HCT116 (cell line): ENCODE data around the gene MKNK1.

Source experiments
- CTCF ChIP-seq, 3 experiments: fragments of 200-600 bp in 1 of 3; sonication (generic) in 1 of 3; IDR thresholded peaks in 2 of 3; conservative IDR thresholded peaks in 1 of 3; 2 replicates each; pipeline ENCODE4 v1.5.1; 2012 to 2017; ENCODE audit warnings: low read depth in 2 of 3, low read length in 2 of 3, antibody characterized with exemption in 1 of 3, borderline replicate concordance in 1 of 3, control low read depth in 1 of 3, mild to moderate bottlenecking in 1 of 3, mixed read lengths in 1 of 3, mixed run types in 1 of 3, moderate library complexity in 1 of 3; ENCODE audit not compliant: insufficient read depth in 1 of 3
- MAX ChIP-seq: IDR thresholded peaks from 2 replicates; pipeline ENCODE4 v1.6.1; 2012
- POLR2A ChIP-seq: IDR thresholded peaks from 2 replicates; pipeline ENCODE4 v1.7.0; 2011; ENCODE audit warnings: borderline replicate concordance; ENCODE audit not compliant: insufficient read depth, insufficient read length; ENCODE audit errors: extremely low read depth
- POLR2AphosphoS5 ChIP-seq: IDR thresholded peaks from 2 replicates; pipeline ENCODE4 v1.6.1; 2011; ENCODE audit warnings: mild to moderate bottlenecking, low read depth, low read length, moderate library complexity
- RAD21 ChIP-seq: IDR thresholded peaks from 2 replicates; pipeline ENCODE4 v1.6.1; 2012; ENCODE audit warnings: low read depth, mild to moderate bottlenecking
- SIN3A ChIP-seq: IDR thresholded peaks from 2 replicates; pipeline ENCODE4 v1.6.1; 2012; ENCODE audit warnings: low read depth
- SRF ChIP-seq: IDR thresholded peaks from 2 replicates; pipeline ENCODE4 v1.6.1; 2012; ENCODE audit warnings: low read depth
- YY1 ChIP-seq: IDR thresholded peaks from 2 replicates; pipeline ENCODE4 v1.6.1; 2011; ENCODE audit warnings: low read length, low read depth, moderate library complexity, mild to moderate bottlenecking; ENCODE audit not compliant: insufficient replicate concordance; ENCODE audit errors: extremely low read depth

- TF ChIP-seq POLR2AphosphoS5 (no peak), CTCF (IDR thresholded peaks at IDR 0.05 in 2 of 3, conservative IDR thresholded peaks at IDR 0.05 in 1 of 3; ENCODE audit: borderline replicate concordance in 1 of 3, insufficient read depth in 1 of 3, low read depth in 2 of 3, low read length in 2 of 3) (no peak), SIN3A (no peak), SRF (no peak), RAD21 (no peak), YY1 (no peak), POLR2A (no peak), MAX (no peak)
These were observed 51.5 kb downstream of the MKNK1 start for GRCh38 chr1:46552357-46553237.
